HG03139 (cell line): ENCODE measurements around the gene NOTCH4.

Experiments
- ATAC-seq: cut with Tn5 transposase; IDR thresholded peaks from one replicate; pipeline ENCODE4 v1.9.1; 2021; ENCODE audit not compliant: unreplicated experiment

NOTCH4 gene

DNA sequence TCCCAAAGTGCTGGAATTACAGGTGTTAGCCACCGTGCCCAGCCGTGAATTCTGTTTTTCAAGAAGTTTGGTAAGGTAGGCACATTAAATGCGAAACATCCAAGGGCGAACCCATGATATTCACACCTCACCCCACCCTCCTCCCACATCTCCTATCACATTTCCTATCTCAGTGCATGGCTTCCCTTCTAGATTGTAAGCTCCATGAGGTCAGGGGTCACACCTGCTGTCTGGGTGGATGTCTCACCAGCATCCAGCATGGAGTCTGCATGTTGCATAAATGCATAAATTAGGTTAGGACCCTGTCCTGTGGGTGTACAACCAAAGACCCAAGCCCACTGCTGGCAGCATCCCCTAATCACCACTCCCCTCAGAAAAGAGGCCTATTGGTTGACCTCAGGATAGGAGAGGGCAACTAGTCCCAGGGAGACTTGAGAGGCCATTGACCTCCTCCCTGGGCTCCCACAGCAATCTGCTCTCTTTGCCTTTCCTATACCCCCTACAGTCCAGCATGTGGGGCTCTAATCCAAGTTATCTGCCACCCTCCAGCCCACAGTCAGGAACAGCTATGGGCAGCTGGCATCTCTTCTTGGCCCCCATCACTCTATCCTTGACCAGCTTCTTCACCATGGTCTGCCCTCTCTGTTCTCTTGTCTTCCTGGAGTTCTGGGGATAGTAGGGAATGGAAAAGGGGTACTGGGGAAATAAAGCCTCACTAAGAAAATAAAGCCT, 76.3 kb downstream of the NOTCH4 start:
- no peak for ATAC-seq

DNA sequence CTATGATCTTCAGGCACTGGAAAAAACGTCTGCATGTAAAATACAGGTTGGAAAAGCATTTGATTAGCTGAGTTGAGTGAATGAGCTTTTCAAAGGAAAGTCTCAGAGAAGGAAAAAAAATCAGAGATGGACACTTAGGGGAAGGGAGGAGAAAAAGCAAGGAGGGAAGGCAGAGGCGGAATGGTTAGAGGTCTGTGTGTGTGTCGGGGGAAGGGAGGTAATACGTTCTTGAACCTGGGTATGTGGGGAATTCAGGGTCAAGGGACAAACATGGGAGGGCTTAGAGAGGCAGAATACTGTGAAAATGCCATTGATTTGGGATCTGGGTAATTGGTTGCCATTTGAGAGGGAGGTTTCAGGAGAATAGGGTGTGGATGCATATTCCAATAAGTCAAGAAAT, 77.2 kb downstream of the NOTCH4 start:
- ATAC-seq = no peak

DNA sequence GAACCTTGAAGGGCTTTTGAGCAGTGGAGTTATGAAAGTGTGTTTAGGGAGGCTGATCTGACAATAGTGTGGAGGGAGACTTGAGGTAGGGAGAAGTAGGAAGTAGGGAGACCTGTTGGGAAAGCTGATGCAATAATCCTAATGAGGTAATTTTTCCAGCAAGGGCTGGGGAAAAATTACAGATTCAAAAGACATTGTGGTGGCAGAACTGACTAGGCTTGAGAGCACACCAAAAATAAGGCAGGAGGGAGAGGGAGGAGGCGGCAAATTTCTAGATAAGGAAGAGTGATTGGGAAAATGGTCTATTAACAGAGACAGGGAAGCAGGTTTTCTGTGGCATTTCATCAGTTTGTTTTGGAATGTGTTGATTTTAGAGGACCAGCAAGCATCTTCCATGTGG, 77.6 kb downstream of the NOTCH4 start:
- no peak for ATAC-seq
